ENCODE results near the gene DROSHA. TPM values are rescaled to one million over a fixed set of nuclear protein-coding genes. Genes with fewer than 3 reads are reported as not detected.

Gene DROSHA
- total and polyA plus RNA-seq, 10 of the 15 experiments (the other 5 are each of a cell fraction or from before 2014, with no cell fraction given) = 27.9 to 55.0 (median 37.6) TPM

GRCh38 chr5:31415009-31415923, 116.6 kb downstream of the DROSHA start:
- FAIRE-seq = no peak
- POLR2A ChIA-PET = no interaction called here
- no TSS peak for BruUV-seq (replicated peaks)
- peaks cover 9 to 11% of the 10 kb centered on the region in 2 experiments for H3K36me3 ChIP-seq (ENCODE audit: control insufficient read depth in 2 of 2, insufficient read depth in 2 of 2, low read length in 1 of 2)
- no peak for TF ChIP-seq CEBPB (IDR thresholded peaks at IDR 0.05; ENCODE audit: borderline replicate concordance in 1 of 2, low read depth in 2 of 2, low read length in 2 of 2)
- peak in 1 of 3 experiments; percentile 10; a peak in 1 of 6 replicates for TF ChIP-seq CTCF (IDR thresholded peaks at IDR 0.05 in 2 of 3, conservative IDR thresholded peaks at IDR 0.05 in 1 of 3; ENCODE audit: control insufficient read depth in 2 of 3, extremely low read depth in 1 of 3, insufficient read depth in 1 of 3, low read depth in 3 of 3, low read length in 3 of 3)
- CTCF ChIA-PET = interaction anchor here (1.3 to 1.4 kb wide), 2 partner anchors 11 to 145 kb away, joined by 4 to 5 read pairs; no protein-coding TSS in a partner anchor
- H3K4me3 ChIP-seq = no peak overlapping the region
- H3K27ac ChIP-seq (ENCODE audit: control insufficient read depth, insufficient read depth) = no peak overlapping the region
- intact Hi-C loops (cut with micrococcal nuclease; ENCODE audit: unreplicated experiment) = no loop called here
- no peaks in the 10 kb centered on the region for H3K27me3 ChIP-seq (replicated peaks in 1 of 2; ENCODE audit: control insufficient read depth in 2 of 2, insufficient read depth in 2 of 2, low read length in 1 of 2)
- SMC1A ChIA-PET (ENCODE audit: uncharacterized antibody, unreplicated experiment) = interaction anchor here (1.0 kb wide), 1 partner anchor 230 kb away, joined by 3 read pairs; no protein-coding TSS in a partner anchor
- 93% methylated on average over 6 of the region's 6 CpGs for WGBS (ENCODE audit: insufficient coverage, insufficient replicate concordance, low lambda C conversion rate, missing lambda C conversion rate)
- in situ Hi-C loops (cut with MboI) = no loop called here
- RAD21 ChIA-PET (ENCODE audit: unreplicated experiment) = interaction anchor here (1.2 kb wide), 1 partner anchor 88 kb away, joined by 3 read pairs; no protein-coding TSS in a partner anchor
- H4K20me1 ChIP-seq (ENCODE audit: control insufficient read depth, insufficient read depth) = no peaks in the 10 kb centered on the region
- H2AFZ ChIP-seq (ENCODE audit: control insufficient read depth, low read depth, low read length) = no peak overlapping the region
- no peak overlapping the region for H3K9ac ChIP-seq (ENCODE audit: control insufficient read depth, insufficient read depth, low read length)
- H3K4me2 ChIP-seq (ENCODE audit: control insufficient read depth, insufficient read depth) = no peak overlapping the region
- no peak for DNase-seq (ENCODE audit: low read depth, low spot score)
- H3K9me3 ChIP-seq (replicated peaks; ENCODE audit: control insufficient read depth, insufficient read depth, low read length) = no peaks in the 10 kb centered on the region
- ATAC-seq = no peak
- no peaks in the 10 kb centered on the region for H3K4me1 ChIP-seq (ENCODE audit: control insufficient read depth, insufficient read depth, low read length)
- H3K79me2 ChIP-seq (ENCODE audit: control insufficient read depth, insufficient read depth, low read length) = no peaks in the 10 kb centered on the region
